HG03469 (cell line): ENCODE measurements around the gene GABBR2.
"Not testable (repeated sequence)": the region's sequence is repeated elsewhere in the genome, so short reads cannot be mapped to it uniquely, and the experiment has no call there.

Experiments used
- ATAC-seq: cut with Tn5 transposase; IDR thresholded peaks from one replicate; pipeline ENCODE4 v1.9.1; 2021; ENCODE audit warnings: mild to moderate bottlenecking, moderate library complexity, moderate number of reproducible peaks; ENCODE audit not compliant: unreplicated experiment

The GABBR2 gene

DNA sequence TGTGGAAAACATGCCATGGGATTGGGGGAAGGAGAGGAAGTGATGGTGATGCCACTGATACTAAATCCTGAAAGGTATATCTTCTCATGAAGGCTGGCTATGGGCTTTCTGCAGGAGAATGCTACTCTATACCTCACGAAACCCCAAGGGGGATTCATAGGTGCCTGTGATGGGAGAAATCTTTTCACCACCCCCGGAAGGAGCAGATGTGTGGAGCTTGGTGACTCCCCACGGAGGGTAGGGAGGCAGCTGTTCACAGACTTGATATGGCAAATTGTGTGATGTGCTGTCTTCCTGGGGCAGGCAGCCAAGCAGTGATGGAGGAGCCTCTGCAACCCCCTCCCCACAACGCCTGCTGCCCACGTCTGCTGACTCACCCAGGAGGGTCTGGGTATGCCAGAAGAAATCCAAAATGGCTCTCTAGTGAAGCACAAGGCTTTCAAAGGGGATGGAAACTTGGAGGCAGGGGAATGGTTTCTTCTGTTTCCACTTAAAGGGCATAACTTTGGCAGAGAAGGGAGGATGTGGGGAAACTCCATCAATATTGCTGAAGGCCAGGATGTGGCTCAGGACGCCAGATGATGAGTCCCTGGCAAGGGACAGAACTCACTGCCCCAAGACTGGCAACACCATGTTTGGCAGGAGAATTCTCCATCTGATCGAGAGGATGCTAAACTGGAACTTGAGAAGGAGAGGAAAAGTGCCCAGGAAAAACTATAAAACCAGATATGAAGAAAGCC, 188.3 kb downstream of the GABBR2 start:
- ATAC-seq, result no peak

DNA sequence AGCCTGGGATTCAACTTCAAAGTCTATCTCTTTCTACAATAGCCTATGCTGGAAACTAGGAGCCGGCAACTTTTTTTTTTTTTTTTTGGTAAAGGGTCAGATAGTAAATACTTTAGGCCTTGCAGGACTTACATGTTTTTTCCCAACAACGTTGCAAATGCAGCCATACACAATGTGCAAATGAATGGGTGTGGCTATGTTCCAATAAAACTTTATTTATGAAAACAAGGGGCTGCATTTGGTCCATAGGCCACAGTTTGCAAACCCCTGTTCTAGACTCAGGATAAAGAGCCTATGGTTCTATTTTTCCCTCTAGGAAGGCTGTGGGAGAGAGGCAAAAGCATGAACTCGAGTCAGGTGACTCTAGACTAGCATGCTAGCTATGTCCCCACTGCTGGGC, 189.1 kb downstream of the GABBR2 start:
- no peak for ATAC-seq

DNA sequence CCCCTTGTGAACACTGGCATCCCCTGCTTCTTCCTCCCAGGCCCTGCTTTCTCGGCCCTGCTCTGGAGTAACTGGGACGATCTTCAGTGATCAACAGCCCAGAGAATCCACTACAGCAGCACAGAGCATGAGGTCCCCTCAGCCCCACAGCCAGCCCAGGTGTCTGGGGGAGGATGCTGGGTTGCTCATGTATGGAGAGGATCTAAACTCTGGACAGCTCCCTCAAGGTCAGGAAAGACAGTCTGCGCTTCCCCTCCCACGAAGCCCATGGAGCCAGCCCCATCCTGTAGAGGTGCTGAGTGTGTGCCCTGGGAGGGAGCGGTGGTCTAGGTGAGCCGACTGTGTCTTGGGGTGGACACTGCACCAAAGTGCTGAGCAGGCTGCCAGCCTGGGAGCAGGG, 190.2 kb downstream of the GABBR2 start:
- no peak for ATAC-seq

DNA sequence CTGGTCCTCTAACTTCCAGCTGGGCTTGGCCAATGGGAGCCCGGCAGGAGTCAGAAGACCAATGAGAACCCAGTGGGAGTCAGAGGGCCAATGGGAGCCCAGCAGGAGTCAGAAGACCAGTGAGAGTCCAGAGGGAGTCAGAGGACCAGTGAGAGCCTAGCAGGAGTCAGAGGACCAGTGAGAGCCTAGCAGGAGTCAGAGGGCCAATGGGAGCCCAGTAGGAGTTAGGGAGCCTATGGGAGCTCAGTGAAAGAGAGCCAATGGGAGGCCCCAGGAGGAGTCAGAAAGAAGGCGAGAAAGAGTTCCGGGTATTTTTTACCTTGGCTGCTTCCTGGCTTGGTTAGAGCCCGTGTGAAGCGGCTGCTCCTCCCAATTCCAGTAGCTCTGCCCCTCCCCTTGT, 191.0 kb downstream of the GABBR2 start:
- no peak for ATAC-seq

DNA sequence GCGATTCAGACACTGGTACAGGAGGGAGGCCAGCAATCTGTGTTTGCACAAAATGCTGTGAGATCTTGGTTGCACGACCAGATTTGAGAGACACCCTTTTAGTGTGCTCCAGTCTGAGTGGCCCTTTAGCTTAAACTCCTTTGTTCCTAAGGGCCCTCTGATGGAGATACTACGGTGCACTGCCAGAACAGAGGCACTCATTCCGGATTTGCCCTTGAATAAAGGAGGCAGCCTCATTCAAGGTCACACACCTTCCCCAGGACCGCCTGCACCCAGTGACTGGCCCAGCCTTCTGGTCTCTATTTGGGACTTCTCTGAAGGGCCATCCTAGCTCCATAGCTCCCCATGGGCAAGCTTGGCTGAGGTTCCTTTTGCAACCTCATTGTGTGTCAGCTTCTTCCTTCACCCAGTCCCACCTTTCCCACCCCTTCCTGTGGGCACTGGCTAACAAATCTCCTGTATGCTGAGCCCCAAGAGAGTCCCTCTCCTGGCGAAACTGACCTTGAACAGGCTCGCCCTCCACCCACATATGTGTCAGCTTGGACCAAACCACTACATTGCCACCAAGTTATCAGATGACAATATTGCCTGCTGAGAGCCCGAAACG, 191.7 kb downstream of the GABBR2 start:
- ATAC-seq, result no peak

DNA sequence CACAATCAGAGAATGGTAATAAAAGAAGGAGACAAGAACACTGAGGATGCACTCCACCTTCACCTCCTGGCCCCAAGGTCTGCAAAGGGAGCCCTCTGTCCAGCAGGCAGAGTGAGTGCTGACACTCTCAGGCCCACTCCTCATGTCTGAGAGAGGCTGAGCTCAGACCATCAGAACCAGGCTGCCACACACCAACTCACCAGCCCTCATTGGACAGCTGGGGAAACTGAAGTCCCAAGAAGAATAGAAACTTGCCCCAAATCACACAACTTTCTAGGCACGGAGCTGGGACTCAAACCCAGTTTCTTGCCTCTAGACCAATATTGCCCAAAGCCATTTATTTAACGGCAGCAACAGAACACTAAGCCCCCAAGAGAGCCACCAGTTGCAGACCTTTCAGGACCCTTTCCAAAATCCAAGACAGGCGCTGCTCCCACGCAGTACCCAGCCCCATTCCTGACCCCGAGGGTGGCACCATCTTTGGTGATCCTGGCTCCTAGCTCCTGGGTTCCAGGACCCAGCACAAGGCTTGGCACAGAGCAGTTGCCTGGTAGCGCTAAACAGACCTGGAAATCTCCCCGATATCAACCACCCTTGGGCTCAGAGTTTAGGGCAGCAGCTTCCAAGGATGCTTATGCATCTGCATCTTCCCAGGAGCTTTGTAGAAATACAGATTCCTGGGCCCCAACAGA, 192.4 kb downstream of the GABBR2 start:
- no peak for ATAC-seq

DNA sequence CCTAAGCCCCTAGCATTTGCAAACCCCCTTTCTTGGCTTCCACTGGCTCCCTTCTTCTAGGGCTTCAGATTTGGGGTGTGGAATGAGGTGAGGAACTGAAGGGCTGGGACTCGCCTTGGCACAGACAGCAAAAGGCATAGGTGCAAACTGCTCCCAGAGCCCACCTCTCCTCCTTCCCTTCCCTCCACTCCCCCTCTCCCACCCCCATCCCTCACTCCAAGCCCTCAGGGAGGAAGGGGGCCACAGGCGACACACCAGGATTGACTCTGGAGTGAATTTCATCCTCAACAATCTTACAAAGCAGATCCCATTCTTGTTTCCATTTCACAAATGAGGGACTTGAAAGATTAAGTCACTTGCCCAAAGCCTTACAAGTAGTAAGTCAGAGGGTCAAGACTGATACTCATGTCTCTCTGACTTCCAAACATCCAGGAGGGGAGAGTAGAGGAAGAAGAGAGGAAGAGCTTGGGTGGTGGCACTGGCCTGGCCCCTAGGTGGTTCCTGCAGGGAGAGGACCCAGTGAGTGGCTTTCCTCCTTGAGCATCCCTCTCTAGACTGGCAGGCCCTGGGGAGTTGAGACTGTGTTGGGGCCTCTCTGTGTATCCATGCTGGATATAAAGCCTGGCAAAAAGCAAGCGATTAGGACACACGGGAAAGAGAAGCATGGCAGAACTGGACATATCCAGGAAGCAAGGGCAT, 193.1 kb downstream of the GABBR2 start:
- ATAC-seq, result no peak

DNA sequence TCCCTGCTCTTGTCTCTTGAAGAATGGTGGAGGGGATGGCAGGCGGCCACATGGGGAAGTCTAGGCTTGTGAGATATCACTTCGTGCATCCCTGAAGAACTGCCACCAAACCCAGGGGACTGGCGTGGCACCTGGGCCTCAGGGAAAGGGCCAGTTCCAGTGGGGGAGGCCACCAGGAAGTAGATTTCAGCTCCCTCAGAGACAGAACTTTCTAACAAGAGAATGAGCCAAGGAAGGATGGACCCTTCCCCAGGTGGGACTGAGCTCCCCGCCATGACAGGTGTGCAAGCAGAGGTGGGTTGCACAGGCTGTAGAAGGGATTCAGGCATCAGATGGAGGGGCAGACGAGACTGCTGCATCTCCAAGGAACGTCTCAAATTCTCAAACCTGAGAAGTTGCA, 193.9 kb downstream of the GABBR2 start:
- no peak for ATAC-seq

DNA sequence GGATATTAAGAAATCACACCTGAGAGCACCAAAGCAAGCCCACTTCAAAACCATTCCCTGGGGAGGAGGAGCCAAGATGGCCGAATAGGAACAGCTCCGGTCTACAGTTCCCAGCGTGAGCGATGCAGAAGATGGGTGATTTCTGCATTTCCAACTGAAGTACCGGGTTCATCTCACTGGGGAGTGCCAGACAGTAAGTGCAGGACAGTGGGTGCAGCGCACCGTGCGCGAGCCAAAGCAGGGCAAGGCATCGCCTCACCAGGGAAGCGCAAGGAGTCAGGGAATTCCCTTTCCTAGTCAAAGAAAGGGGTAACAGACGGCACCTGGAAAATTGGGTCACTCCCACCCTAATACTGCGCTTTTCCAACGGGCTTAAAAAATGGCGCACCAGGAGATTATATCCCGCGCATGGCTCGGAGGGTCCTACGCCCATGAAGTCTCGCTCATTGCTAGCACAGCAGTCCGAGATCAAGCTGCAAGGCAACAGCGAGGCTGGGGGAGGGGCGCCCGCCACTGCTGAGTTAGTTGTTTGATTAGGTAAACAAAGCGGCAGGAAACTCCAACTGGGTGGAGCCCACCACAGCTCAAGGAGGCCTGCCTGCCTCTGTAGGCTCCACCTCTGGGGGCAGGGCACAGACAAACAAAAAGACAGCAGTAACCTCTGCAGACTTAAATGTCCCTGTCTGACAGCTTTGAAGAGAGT, 200.4 kb downstream of the GABBR2 start:
- ATAC-seq, result not testable (repeated sequence)

DNA sequence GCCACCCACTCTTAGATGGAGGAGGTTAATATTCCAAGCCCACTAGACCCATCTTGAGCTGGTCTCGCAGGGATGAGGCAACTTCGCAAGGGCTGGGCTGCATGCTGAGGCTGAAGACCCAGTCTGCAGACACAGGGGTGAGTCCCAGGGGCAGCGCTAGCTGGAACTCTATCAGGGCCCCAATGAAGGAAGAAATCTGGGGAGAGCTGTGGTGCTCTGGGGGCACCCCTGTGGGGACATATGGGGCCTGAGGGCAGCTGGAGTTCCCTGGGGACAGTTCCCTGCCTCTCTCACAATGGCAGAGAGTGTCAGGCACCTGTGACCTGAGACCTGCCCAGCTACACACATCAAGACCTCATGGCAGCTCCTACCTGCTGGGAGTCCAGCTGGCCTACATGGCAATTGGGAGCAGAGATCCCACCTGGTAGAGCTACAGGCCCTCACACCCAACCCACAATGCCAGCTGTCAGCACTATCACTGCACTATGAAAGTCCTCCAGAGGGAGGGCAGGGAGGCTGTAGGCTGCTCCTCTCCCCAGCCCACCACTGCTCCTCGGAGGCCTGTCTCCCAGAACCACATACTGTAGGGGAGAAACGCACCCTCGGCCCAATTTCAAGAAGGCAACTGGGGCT, 202.2 kb downstream of the GABBR2 start:
- no peak for ATAC-seq

DNA sequence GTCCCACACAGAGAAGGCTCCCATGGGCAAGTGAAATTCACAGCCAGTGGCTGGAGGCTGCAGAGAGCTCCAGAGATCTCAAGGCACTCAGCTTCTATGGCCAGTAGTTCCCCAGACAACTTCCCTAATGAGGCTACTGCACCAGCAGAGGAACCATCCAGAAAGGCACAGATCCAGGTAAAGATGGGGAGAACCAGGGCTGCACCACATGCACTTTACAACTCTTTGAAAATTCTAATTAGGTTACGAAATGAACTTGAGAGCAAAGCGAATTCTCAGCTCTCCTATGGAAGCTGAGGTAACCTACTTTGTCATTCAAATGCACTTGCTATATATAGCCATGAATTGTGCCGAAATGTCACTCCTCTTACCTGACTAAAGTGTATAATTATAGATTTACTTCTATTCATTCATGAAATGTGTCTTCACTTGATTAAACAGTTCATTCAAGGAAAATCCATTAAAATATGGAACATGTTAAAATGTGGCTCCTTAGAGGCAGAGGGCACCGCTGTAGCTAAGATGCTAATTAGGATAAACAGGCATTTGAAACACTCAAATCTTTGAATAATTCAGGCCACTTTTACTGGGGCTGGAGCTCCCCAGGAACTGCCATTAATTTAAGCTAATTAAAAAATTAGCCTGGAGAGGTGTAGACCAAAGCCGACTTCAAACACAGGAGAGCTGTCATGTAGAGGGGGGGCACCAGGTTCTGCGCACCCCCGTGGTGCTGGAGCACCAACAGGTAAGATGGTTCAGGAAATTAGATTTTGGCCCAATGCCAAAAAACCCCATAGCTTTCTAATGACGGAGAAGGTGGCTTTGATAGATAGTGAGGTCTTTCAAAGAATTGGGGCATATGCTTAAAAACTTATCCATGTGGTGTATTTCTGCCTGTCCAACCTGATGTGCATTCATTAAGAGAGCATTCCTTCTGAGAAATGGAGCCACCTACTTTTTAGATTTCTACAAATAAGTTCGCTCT, 204.1 kb downstream of the GABBR2 start:
- ATAC-seq, result no peak

DNA sequence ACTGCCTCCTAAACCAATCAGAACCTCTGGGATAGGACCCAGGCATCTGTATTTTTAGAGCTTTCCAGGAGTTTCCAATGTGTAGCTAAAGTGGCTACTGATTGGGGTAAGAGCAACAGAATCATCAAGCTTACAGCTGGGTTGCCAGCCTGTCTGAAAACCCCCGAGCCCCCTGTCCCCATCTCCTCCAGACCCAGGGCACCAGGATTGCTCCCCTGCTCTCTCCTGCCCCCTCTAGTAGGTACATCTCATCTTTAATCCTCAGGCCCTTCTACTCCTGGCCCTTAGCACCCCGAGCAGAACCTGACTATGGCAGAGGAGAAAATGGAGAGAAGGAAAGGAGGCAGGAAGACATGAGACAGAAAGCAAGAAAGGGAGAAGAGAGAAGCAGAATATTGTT, 204.9 kb downstream of the GABBR2 start:
- ATAC-seq, result no peak

DNA sequence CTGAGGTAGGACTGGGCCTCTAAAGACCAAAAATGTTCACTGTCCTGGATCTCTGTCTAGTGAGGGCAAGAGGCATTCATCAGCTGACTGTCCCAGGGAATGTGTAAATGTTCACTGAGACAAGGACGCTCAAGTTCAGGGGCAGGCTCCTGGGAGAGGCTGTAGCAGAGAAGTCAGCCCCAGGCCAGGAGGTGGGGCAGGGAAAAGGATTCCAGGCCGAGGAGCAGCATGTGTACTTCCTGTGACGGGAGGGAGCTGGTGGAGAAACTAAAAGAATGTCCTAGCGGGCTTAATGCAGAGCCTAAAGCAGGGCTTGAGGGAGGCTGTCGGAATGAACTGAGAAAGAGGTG, 205.8 kb downstream of the GABBR2 start:
- ATAC-seq, result no peak

DNA sequence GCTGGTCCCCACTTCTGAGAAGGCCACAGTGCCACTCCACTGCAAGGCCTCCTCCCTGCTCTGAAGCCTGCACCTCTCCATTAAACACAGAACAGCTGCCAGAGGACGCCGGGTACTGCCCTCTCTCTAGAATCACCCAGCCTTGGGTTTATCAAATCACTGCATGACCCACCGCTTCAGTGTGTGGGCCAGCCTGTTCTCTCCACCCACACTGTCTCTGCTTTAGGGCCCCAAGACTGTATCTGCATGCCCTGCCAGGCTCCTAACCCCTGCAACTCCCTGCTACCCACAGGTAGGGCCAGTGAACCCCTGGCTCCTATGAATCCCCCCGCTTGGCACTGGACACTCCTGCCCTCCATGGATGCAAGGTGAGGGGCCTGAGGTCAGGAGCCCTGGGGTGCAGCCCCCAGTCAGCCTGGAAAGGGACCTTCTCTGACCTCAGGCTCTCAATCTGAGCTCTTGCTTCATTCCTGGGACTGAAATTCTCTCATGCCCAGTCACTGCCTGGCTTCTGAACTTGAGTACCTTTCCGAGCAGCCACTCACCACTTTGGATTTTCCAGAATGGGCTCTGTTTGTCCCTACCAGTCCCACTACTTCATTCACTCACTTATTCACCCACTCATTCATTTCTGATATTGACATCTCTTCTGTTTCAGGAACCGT, 206.3 kb downstream of the GABBR2 start:
- no peak for ATAC-seq

DNA sequence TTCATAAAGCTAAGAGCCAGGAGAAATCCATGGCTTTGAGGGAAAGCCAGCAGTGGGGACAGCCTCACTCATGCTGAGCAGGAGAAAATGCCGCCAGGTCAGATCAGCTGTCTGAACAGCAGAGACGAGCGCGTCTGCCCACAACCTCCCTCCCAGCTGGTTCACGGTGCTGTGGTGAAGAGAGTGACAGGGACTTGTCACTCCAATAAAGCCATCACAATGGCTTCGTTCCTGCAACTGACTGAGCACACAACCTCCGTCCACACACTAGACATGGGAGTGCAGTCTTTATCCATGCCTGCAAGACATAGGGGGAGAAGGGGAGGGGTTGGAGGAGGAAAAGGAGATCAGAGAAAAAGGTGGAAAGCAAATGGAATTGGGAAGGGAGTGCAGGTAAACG, 206.9 kb downstream of the GABBR2 start:
- ATAC-seq, result no peak

DNA sequence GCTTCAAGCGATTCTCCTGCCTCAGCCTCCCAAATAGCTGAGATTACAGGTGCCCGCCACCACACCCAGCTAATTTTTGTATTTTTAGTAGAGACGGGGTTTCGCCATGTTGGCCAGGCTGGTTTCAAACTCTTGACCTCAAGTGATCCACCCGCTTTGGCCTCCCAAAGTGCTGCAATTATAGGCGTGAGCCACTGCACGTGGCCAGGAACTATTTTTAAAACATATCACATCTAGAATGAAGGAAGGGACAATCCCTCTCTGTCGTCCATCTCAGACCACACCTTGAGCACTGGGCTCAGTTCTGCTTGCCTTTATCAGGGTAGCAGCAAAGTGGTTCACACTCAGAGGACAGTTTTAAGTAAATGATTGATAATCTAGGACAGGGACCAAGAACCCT, 207.5 kb downstream of the GABBR2 start:
- ATAC-seq, result not testable (repeated sequence)

DNA sequence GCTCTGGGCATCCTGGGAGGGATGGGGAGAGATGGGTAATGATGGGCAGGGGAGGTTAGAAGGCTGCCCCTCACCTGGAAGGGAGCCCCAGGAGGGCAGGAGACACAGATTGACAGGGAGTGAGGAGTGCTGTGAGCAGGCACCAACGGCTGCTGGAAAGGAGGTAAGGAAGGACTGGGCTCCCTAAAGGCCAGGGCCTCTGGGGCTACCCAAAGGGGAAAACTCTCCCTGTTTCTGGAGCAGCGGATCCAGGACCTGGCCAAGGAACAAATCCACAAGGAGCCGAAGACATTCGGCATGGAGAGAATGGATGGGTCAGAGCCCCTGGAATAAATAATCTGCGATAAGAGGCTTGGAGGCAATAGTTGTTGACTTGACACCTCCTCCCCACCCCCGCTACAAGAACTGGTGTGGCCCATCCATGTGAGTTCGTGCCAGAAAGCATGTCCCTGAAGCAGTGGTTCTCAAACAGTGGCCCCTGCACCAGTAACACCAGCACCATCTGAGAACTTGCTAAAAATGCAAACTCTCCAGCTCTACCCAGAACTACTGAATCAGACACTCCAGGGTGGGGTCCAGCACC, 208.3 kb downstream of the GABBR2 start:
- no peak for ATAC-seq

DNA sequence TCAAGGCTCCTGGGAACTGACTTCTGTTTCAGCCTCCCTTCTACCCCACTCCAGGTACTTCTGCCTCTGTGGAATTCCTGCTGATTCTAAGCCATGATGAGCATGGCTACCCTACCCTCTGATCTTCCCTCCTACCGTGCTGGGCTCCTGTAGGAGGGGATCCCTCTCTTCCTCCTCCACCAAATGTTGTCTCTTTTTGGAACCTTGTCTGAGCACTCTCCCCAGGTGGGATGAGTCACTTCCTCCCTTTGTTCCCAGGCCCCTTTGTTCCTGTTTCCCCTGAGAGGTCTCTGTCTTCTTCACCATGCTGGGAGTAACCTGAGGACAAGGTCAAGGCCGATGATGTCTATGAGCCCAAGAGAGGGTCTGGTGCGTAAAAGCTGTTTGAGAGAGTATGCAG, 213.2 kb downstream of the GABBR2 start:
- no peak for ATAC-seq

DNA sequence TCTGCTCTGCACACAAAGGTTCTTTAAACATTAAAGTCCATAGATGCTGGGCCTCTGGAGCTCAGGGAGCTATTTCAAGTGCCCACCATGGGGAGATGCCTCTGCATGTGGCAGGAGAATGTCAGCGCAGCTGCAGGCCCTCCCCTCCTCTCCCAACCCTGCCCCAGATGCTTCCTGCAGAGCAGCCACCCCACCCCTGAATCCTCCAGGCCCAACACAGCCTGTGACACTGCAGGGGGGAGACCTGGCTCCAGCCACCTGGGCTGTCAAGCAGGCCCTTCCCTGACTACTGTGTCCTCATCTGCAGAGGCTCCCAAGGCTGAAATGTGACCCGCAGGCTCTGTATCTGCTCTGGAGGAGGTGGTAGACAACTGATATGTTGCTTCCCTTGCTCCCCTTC, 213.9 kb downstream of the GABBR2 start:
- ATAC-seq, result no peak
